H9 (cell line): ENCODE measurements around the gene DNAJC10. TPM values are rescaled to one million over a fixed set of nuclear protein-coding genes. Genes with fewer than 3 reads are reported as not detected.
A peak's percentile ranks its signal among the peaks of the same experiment; 100 is the strongest.

Experiments
- DNase-seq: peaks from one replicate; pipeline ENCODE4 v3.0.0-alpha.2; 2017
- H2AFZ ChIP-seq: one replicate; pipeline ENCODE4 v1.6.1; 2013; ENCODE audit warnings: mild to moderate bottlenecking, low read length, control low read depth, moderate library complexity
- H2AK5ac ChIP-seq: 2 replicates; pipeline ENCODE4 v1.6.1; 2013; ENCODE audit warnings: low read length, control low read depth, mixed read lengths; ENCODE audit not compliant: insufficient read length
- H2BK120ac ChIP-seq: one replicate; pipeline ENCODE4 v1.6.1; 2013; ENCODE audit warnings: low read depth, mild to moderate bottlenecking, low read length, control low read depth, inconsistent platforms; ENCODE audit not compliant: poor library complexity, severe bottlenecking
- H2BK12ac ChIP-seq: 2 replicates; pipeline ENCODE4 v1.6.1; 2013; ENCODE audit warnings: low read length, control low read depth, mixed read lengths, low read depth; ENCODE audit not compliant: insufficient read length
- H2BK15ac ChIP-seq: 2 replicates; pipeline ENCODE4 v1.6.1; 2013; ENCODE audit warnings: low read depth, low read length, control low read depth
- H2BK20ac ChIP-seq: one replicate; pipeline ENCODE4 v1.6.1; 2013; ENCODE audit warnings: low read depth, mild to moderate bottlenecking, low read length, control low read depth, inconsistent platforms; ENCODE audit not compliant: poor library complexity, severe bottlenecking
- H2BK5ac ChIP-seq: 2 replicates; pipeline ENCODE4 v1.6.1; 2013; ENCODE audit warnings: low read length, control low read depth, mixed read lengths; ENCODE audit not compliant: insufficient read length
- H3K14ac ChIP-seq: 2 replicates; pipeline ENCODE4 v1.6.1; 2013; ENCODE audit warnings: low read length, control low read depth; ENCODE audit not compliant: insufficient read depth
- H3K18ac ChIP-seq: 2 replicates; pipeline ENCODE4 v1.6.1; 2013; ENCODE audit warnings: low read depth, mild to moderate bottlenecking, mixed read lengths, low read length, control low read depth; ENCODE audit not compliant: insufficient read length
- H3K23ac ChIP-seq: 2 replicates; pipeline ENCODE4 v1.6.1; 2013; ENCODE audit warnings: low read length, control low read depth, mixed read lengths, low read depth; ENCODE audit not compliant: insufficient read length
- H3K23me2 ChIP-seq: 2 replicates; pipeline ENCODE4 v1.6.1; 2013; ENCODE audit warnings: low read depth, mild to moderate bottlenecking, mixed read lengths, low read length, control low read depth; ENCODE audit not compliant: insufficient read length, poor library complexity, severe bottlenecking
- H3K27ac ChIP-seq: 2 replicates; pipeline ENCODE4 v1.5.1; 2013; ENCODE audit warnings: low read length, control low read depth, mixed read lengths, low read depth; ENCODE audit not compliant: insufficient read length
- H3K27me3 ChIP-seq: 2 replicates; pipeline ENCODE4 v1.6.1; 2013; ENCODE audit warnings: low read length, control low read depth, inconsistent platforms; ENCODE audit not compliant: insufficient read depth
- H3K4ac ChIP-seq: 2 replicates; pipeline ENCODE4 v1.6.1; 2013; ENCODE audit warnings: low read depth, mild to moderate bottlenecking, control low read depth, inconsistent platforms, low read length, moderate library complexity
- H3K4me1 ChIP-seq: 2 replicates; pipeline ENCODE4 v1.6.1; 2013; ENCODE audit warnings: low read length, control low read depth, inconsistent platforms; ENCODE audit not compliant: insufficient read depth
- H3K4me2 ChIP-seq: 2 replicates; pipeline ENCODE4 v1.6.1; 2013; ENCODE audit warnings: low read length, control low read depth, mixed read lengths; ENCODE audit not compliant: insufficient read length, insufficient read depth
- H3K56ac ChIP-seq: 2 replicates; pipeline ENCODE4 v1.6.1; 2013; ENCODE audit warnings: low read depth, mild to moderate bottlenecking, mixed read lengths, low read length, control low read depth; ENCODE audit not compliant: insufficient read length
- H3K79me1 ChIP-seq: 2 replicates; pipeline ENCODE4 v1.6.1; 2013; ENCODE audit warnings: low read depth, mild to moderate bottlenecking, moderate library complexity, low read length, control low read depth, inconsistent platforms; ENCODE audit not compliant: insufficient read depth, poor library complexity, severe bottlenecking
- H3K79me2 ChIP-seq: 2 replicates; pipeline ENCODE4 v1.6.1; 2013; ENCODE audit warnings: low read length, control low read depth, inconsistent platforms; ENCODE audit not compliant: insufficient read depth
- H3K9ac ChIP-seq: 2 replicates; pipeline ENCODE4 v1.6.1; 2013; ENCODE audit warnings: low read length, control low read depth, mixed read lengths; ENCODE audit not compliant: insufficient read length; ENCODE audit errors: extremely low read depth
- H3K9me3 ChIP-seq: one replicate; pipeline ENCODE4 v1.6.1; 2013; ENCODE audit warnings: low read depth, low read length, inconsistent platforms; ENCODE audit not compliant: control insufficient read depth
- H3T11ph ChIP-seq: one replicate; pipeline ENCODE4 v1.6.1; 2013; ENCODE audit warnings: mild to moderate bottlenecking, low read length, control low read depth, inconsistent platforms
- H4K20me1 ChIP-seq: one replicate; pipeline ENCODE4 v1.6.1; 2013; ENCODE audit not compliant: control insufficient read depth, insufficient read length, insufficient read depth
- H4K5ac ChIP-seq: 2 replicates; pipeline ENCODE4 v1.6.1; 2013; ENCODE audit warnings: low read depth, mild to moderate bottlenecking, mixed read lengths, low read length, control low read depth; ENCODE audit not compliant: insufficient read length
- H4K8ac ChIP-seq: replicated peaks from 2 replicates; pipeline ENCODE4 v1.6.1; 2013; ENCODE audit warnings: low read length, control low read depth, mixed read lengths, low read depth; ENCODE audit not compliant: insufficient read length
- H4K91ac ChIP-seq: 2 replicates; pipeline ENCODE4 v1.6.1; 2013; ENCODE audit warnings: low read depth, mild to moderate bottlenecking, moderate library complexity, mixed read lengths, low read length, control low read depth; ENCODE audit not compliant: insufficient read length
- H3K27ac Mint-ChIP-seq, 3 experiments: 2 replicates in 2 of 3; 3 replicates in 1 of 3; pipeline ENCODE4 v1.8.0; 2020 to 2021; ENCODE audit warnings: mixed read lengths in 3 of 3, mild to moderate bottlenecking in 1 of 3, moderate library complexity in 1 of 3
- H3K27me3 Mint-ChIP-seq: 2 replicates; pipeline ENCODE4 v1.8.0; 2021; ENCODE audit warnings: low read depth, mild to moderate bottlenecking, moderate library complexity, mixed read lengths
- H3K36me3 Mint-ChIP-seq, 3 experiments: 2 replicates in 2 of 3; 3 replicates in 1 of 3; pipeline ENCODE4 v1.8.0; 2020 to 2021; ENCODE audit warnings: low read depth in 3 of 3, mixed read lengths in 3 of 3; ENCODE audit not compliant: insufficient read depth in 1 of 3
- H3K4me1 Mint-ChIP-seq, 2 experiments: 2 replicates each; pipeline ENCODE4 v1.8.0; 2020; ENCODE audit warnings: mixed read lengths in 2 of 2
- H3K4me3 Mint-ChIP-seq, 2 experiments: 2 replicates in 1 of 2; 3 replicates in 1 of 2; pipeline ENCODE4 v1.8.0; 2020 to 2021; ENCODE audit warnings: mild to moderate bottlenecking in 2 of 2, mixed read lengths in 2 of 2, moderate library complexity in 1 of 2
- H3K9me3 Mint-ChIP-seq, 2 experiments: 2 replicates in 1 of 2; 3 replicates in 1 of 2; pipeline ENCODE4 v1.8.0; 2020; ENCODE audit warnings: mild to moderate bottlenecking in 2 of 2, mixed read lengths in 2 of 2, moderate library complexity in 1 of 2
- CTCF ChIP-seq: fragments of 200-600 bp; sonication (generic); conservative IDR thresholded peaks from 3 replicates; pipeline ENCODE4 v1.8.0; 2021; ENCODE audit warnings: antibody characterized with exemption, mild to moderate bottlenecking
- total RNA-seq: library from RNA; stranded (reverse); gene quantifications from 2 replicates; pipeline ENCODE4 v1.2.1, GENCODE V29; 2021

Gene DNAJC10
- total RNA-seq, 1 experiment from 2014 or later: 129 TPM

- Histone ChIP-seq H3K9me3 (no peaks in the 10 kb centered on the region), H3K23me2 (no peaks in the 10 kb centered on the region), H3K4me1 (peaks cover 8% of the 10 kb centered on the region; the same call in 1 of the 2 replicates), H2AK5ac (no peak overlapping the region), H3K27me3 (no peaks in the 10 kb centered on the region), H4K20me1 (no peaks in the 10 kb centered on the region), H3K79me1 (no peaks in the 10 kb centered on the region), H3K9ac (no peak overlapping the region), H4K91ac (no peak overlapping the region), H3T11ph (no peak overlapping the region), H3K4me2 (no peak overlapping the region), H3K14ac (no peak overlapping the region), H3K18ac (no peak overlapping the region), H2BK120ac (no peak overlapping the region), H3K4ac (no peak overlapping the region), H2BK5ac (no peak overlapping the region), H3K79me2 (no peaks in the 10 kb centered on the region), H3K56ac (no peak overlapping the region), H2BK12ac (no peak overlapping the region), H2BK15ac (no peak overlapping the region), H3K27ac (no peak overlapping the region), H2AFZ (no peak overlapping the region), H4K8ac (no peak overlapping the region), H2BK20ac (no peak overlapping the region), H4K5ac (no peak overlapping the region), H3K23ac (no peak overlapping the region)
- TF ChIP-seq CTCF: no peak
- DNase-seq: no peak
- Mint-ChIP-seq H3K4me1 (peaks cover 34 to 37% of the 10 kb centered on the region in 2 experiments), H3K9me3 (no peaks in the 10 kb centered on the region), H3K27ac (peak overlapping the region in 1 of 3 experiments; percentile 40; a peak in 2 of 7 replicates), H3K4me3 (no peak overlapping the region), H3K36me3 (no peaks in the 10 kb centered on the region), H3K27me3 (peaks cover 3% of the 10 kb centered on the region; the same call in 1 of the 2 replicates)
Measured at GRCh38 chr2:182816866-182817265, 100.8 kb downstream of the DNAJC10 start.
